Activated CD4-positive, CD25-positive, alpha-beta regulatory T cell treated with anti-CD3 and anti-CD28 coated beads, Interleukin-2, amount 50 U/mL, for 24 hours (primary cell): Measurements from ENCODE around the gene GOLPH3.
"Not testable (repeated sequence)": the region's sequence is repeated elsewhere in the genome, so short reads cannot be mapped to it uniquely, and the experiment has no call there.

Experiments
- ATAC-seq, 2 donors: fragments of 150-1000 bp; cut with Tn5 transposase; one replicate each; pipeline ENCODE4 v1.10.0; 2021; ENCODE audit warnings: mild to moderate bottlenecking in 1 of 2, moderate library complexity in 1 of 2

The GOLPH3 gene

GRCh38 chr5:32096891-32097595 is 77.1 kb downstream of the GOLPH3 start:
- ATAC-seq = no peak

GRCh38 chr5:32095261-32095671 is 78.9 kb downstream of the GOLPH3 start:
- ATAC-seq = no peak

- no peak for ATAC-seq
Observed at GRCh38 chr5:32094691-32095090, 79.4 kb downstream of the GOLPH3 start.

GRCh38 chr5:32092938-32093812 is 80.9 kb downstream of the GOLPH3 start:
- peak; percentile 85 to 89 for ATAC-seq

- ATAC-seq = no peak
Observed at GRCh38 chr5:32090755-32091128, 83.4 kb downstream of the GOLPH3 start.

- ATAC-seq = no peak
Observed at GRCh38 chr5:32090026-32090754, 83.9 kb downstream of the GOLPH3 start.

GRCh38 chr5:32089146-32090000 is 84.7 kb downstream of the GOLPH3 start:
- ATAC-seq = no peak

- no peak for ATAC-seq
Observed at GRCh38 chr5:32088214-32088613, 85.9 kb downstream of the GOLPH3 start.

- no peak for ATAC-seq
Observed at GRCh38 chr5:32087086-32088082, 86.7 kb downstream of the GOLPH3 start.

- ATAC-seq = peak in 1 of 2 donors; percentile 9
Observed at GRCh38 chr5:32083981-32084430, 90.1 kb downstream of the GOLPH3 start.

GRCh38 chr5:32082701-32083100 is 91.4 kb downstream of the GOLPH3 start:
- ATAC-seq = no peak

GRCh38 chr5:32080565-32080964 is 93.6 kb downstream of the GOLPH3 start:
- not testable (repeated sequence) for ATAC-seq

GRCh38 chr5:32078855-32079254 is 95.3 kb downstream of the GOLPH3 start:
- ATAC-seq = not testable (repeated sequence)

- ATAC-seq = no peak
Observed at GRCh38 chr5:32076699-32077695, 97.1 kb downstream of the GOLPH3 start.
